ENCODE measurements around the gene LUC7L.
"Not testable (repeated sequence)": the region's sequence is repeated elsewhere in the genome, so short reads cannot be mapped to it uniquely, and the experiment has no call there.

LUC7L gene

GRCh38 chr16:179211-180092 lies 49.8 kb downstream of the LUC7L start:
- no peak for DNase-seq (ENCODE audit: low spot score)

- no peak for DNase-seq (ENCODE audit: low spot score)
These were observed 50.6 kb downstream of the LUC7L start for GRCh38 chr16:178668-179015.

- peak; percentile 35 for DNase-seq (ENCODE audit: low spot score)
These were observed 51.1 kb downstream of the LUC7L start for GRCh38 chr16:177981-178667.

- DNase-seq (ENCODE audit: low spot score) = peak; percentile 85
These were observed 51.8 kb downstream of the LUC7L start for GRCh38 chr16:177394-177822.

- not testable (repeated sequence) for DNase-seq (ENCODE audit: low spot score)
These were observed 52.5 kb downstream of the LUC7L start, which contains the start of gene HBA1 for GRCh38 chr16:176477-177382. TSS of gene HBA1 (plus strand) at chr16:176680. CDS start at chr16:176717, 37 bp downstream.

GRCh38 chr16:176006-176405 lies 53.2 kb downstream of the LUC7L start:
- not testable (repeated sequence) for DNase-seq (ENCODE audit: low spot score)

- no peak for DNase-seq (ENCODE audit: low spot score)
These were observed 54.0 kb downstream of the LUC7L start for GRCh38 chr16:175011-175949.

- DNase-seq (ENCODE audit: low spot score) = not testable (repeated sequence)
These were observed 55.1 kb downstream of the LUC7L start for GRCh38 chr16:173928-174769.

- not testable (repeated sequence) for DNase-seq (ENCODE audit: low spot score)
These were observed 55.9 kb downstream of the LUC7L start for GRCh38 chr16:173211-173854.

- not testable (repeated sequence) for DNase-seq (ENCODE audit: low spot score)
These were observed 56.8 kb downstream of the LUC7L start, which contains the start of gene HBA2 for GRCh38 chr16:172374-172941. TSS of gene HBA2 (plus strand) at chr16:172876. CDS start at chr16:172913, 37 bp downstream.

GRCh38 chr16:170788-171187 lies 58.5 kb downstream of the LUC7L start:
- DNase-seq (ENCODE audit: low spot score) = no peak

- peak; percentile 18 for DNase-seq (ENCODE audit: low spot score)
These were observed 59.2 kb downstream of the LUC7L start for GRCh38 chr16:170088-170507.

GRCh38 chr16:169014-169413 lies 60.2 kb downstream of the LUC7L start:
- no peak for DNase-seq (ENCODE audit: low spot score)

- no peak for DNase-seq (ENCODE audit: low spot score)
These were observed 60.8 kb downstream of the LUC7L start for GRCh38 chr16:168424-168823.

- DNase-seq (ENCODE audit: low spot score) = no peak
These were observed 62.0 kb downstream of the LUC7L start for GRCh38 chr16:167122-167690.

GRCh38 chr16:166375-167121 lies 62.7 kb downstream of the LUC7L start:
- DNase-seq (ENCODE audit: low spot score) = no peak

GRCh38 chr16:165539-166374 lies 63.5 kb downstream of the LUC7L start, which contains the start of gene HBM:
TSS of gene HBM (plus strand) at chr16:165978. CDS start at chr16:165998, 20 bp downstream.
- no peak for DNase-seq (ENCODE audit: low spot score)
